ENCODE data around the gene BRCA2.
"Not testable (repeated sequence)": the region's sequence is repeated elsewhere in the genome, so short reads cannot be mapped to it uniquely, and the experiment has no call there.

Gene BRCA2

DNA sequence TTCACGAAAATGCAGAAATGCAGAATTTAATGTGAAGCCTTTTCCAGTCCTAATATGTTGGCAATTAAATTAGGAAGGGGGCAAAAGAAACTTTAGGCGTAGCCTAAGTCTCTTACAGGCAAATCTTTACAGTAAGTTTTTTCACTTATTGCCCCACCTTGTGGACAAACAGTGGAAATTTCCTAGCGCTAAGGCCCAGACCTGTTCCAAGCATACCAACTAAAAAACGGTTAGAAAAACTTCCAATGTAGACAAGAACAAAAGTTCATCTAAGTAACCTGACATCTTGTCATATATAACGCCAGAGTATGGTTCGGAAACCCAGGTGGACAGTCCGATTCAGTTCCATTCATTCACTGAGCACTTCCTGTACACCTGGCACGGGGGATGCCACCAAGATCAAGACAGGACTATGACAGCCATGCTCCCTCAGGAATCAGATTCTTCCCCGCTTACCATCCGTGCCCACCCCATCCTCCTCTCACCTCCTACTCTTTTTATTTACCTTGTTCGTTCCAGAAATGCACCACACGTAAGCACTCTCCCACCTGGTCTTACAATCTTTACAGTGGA lies 5.1 kb upstream of the BRCA2 start:
- no peak for DNase-seq

DNA sequence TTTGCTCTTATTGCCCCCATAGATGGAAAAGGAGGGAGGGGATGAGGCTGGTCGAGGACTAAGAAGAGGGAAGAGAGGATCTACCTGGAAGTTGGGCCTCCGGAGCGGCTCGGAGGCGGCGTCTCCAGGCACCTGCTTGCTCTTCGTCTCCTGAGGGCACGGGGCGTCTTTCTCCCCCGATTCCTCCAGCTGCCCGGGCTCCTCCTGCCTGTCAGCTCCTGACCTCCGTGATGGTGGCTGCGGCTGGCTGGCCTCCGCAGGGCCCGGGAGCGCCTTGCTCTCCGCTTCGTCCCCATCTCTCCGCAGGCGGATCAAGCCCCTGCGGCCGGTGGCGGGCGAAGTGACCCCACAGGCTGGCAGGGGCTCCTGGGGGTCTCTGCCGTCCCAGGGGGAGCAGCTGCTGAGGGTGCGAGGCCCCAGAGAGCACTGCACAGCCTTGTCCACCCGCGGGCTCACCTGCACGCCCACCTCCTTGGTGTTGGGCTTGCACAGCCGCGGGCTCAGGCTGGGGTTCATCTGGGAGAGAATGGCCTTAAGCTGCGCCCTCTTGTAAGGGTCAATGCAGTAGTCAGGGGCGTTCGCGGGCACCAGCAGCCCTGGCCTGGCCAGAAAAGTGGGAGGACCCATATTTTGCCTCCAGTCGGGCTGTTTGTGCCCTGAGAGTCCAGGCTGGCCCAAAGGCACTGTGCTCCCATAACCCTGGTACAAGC lies 4.0 kb upstream of the BRCA2 start:
- DNase-seq = no peak

DNA sequence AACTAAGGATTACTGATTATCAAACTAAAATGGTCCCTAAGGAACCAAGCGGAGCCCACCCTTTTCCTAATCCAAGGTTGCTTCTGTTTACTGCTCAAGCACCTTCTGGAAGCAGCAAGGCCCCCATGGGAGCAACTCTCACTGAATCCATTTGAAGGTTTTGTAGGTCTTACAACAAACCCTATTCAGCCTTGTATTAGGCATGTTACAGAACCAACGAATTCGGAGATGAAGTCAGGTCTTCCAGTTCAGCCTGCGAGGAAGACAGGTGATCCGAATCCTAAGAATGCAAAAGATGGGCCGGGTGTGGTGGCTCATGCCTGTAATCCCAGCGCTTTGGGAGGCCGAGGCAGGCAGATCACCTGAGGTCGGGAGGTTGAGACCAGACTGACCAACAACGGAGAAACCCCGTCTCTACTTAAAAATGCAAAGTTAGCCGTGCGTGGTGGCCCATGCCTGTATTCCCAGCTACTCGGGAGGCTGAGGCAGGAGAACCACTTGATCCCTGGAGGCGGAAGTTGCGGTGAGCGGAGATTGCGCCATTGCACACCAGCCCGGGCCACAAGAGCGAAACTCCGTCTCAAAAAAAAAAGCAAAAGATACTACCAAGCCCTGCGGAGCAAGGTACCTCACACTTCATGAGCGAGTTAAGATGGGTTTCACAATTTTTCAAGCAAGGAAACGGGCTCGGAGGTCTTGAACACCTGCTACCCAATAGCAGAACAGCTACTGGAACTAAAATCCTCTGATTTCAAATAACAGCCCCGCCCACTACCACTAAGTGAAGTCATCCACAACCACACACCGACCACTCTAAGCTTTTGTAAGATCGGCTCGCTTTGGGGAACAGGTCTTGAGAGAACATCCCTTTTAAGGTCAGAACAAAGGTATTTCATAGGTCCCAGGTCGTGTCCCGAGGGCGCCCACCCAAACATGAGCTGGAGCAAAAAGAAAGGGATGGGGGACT lies 754 bp upstream of the BRCA2 start:
- no peak for DNase-seq

DNA sequence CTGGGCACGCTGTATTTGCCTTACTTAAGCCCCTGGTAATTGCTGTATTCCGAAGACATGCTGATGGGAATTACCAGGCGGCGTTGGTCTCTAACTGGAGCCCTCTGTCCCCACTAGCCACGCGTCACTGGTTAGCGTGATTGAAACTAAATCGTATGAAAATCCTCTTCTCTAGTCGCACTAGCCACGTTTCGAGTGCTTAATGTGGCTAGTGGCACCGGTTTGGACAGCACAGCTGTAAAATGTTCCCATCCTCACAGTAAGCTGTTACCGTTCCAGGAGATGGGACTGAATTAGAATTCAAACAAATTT lies 676 bp downstream of the BRCA2 start:
- no peak for DNase-seq

DNA sequence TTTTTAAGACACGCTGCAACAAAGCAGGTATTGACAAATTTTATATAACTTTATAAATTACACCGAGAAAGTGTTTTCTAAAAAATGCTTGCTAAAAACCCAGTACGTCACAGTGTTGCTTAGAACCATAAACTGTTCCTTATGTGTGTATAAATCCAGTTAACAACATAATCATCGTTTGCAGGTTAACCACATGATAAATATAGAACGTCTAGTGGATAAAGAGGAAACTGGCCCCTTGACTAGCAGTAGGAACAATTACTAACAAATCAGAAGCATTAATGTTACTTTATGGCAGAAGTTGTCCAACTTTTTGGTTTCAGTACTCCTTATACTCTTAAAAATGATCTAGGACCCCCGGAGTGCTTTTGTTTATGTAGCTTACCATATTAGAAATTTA lies 1.2 kb downstream of the BRCA2 start:
- no peak for DNase-seq

DNA sequence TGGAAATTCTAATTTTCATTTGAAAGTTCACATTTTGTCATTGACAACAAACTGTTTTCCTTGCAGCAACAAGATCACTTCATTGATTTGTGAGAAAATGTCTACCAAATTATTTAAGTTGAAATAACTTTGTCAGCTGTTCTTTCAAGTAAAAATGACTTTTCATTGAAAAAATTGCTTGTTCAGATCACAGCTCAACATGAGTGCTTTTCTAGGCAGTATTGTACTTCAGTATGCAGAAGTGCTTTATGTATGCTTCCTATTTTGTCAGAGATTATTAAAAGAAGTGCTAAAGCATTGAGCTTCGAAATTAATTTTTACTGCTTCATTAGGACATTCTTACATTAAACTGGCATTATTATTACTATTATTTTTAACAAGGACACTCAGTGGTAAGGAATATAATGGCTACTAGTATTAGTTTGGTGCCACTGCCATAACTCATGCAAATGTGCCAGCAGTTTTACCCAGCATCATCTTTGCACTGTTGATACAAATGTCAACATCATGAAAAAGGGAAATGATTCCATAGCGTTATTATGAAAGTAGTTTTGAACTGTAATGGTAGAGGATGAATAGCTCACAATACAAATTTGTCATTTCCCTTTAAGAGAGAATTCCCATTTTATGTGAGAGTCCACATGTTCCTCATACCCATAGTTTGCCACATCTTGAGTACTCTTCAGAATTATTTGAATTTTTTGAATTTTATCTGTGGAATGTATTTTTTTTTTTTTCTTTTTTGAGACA lies 2.6 kb downstream of the BRCA2 start:
- no peak for DNase-seq

DNA sequence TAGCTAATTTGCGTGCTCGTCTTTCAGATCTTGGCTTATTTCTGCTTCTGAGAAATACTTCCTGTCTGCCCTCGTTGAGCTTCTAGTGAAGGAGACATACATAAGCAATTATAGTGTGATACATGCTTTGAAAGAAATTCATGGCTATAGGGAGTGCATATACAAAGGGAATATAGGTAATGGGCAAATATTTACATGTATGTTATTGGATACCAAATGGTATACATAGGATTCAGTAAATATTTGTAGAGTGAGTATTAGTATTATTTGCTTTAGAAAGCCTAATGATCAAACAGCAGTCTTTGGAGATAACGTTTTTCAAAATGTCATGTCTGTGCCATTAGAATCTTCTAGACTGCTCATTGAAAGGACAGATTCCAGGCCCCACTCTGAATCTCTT lies 5.2 kb downstream of the BRCA2 start:
- DNase-seq = no peak

DNA sequence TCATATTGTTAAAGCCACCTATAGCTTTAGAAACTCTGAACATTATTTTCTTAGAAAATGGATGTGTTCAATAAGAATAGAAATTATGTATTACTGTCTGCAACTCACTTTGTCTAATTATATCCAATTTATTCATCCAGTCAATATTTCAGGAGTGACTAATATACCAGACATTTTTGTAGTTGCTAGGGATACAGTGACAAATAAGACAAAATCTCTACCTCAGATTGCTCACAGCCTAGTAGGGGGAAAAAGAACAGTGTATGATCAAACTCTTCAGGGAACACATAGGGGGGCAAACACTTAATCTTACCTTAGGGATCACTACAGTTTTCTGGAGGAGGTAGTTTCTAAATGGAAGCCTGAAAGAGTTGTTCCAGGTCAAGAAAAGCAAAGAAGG lies 8.6 kb downstream of the BRCA2 start:
- DNase-seq = no peak

DNA sequence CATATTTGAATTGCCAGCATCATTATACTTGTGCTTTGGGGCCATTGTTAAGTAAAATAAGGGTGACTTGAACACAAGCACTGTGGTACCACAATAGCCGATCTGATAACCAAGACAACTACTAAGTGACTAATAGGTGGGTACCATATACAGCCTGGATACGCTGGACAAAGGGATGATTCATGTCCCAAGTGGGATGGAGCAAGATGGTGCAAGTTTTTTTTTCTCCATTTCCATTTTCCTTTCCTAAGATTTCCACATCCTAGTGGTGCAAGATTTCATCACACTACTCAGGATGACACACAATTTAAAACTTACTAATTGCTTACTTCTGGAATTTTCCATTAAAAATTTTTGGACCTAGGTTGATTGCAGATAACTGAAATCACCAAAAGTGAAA lies 15.1 kb downstream of the BRCA2 start:
- DNase-seq = no peak

DNA sequence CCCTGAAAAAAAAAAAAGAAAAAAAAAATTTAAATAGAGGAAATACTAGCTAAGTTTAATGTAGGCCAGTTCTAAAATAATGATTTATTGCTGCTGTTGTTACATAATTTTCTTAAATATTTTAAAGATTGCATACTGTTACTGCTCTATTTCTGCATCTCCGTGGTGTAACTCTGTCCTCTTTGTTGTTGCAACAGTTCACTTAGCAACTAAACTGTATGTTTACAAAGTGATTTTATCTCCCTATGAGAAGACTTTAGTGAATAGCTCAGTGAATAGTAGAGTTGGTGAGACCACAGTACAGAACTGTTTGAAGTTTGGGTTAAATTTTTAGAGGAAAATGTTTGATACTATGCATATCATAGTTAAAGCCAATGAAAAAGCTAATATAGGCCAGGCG lies 19.4 kb downstream of the BRCA2 start:
- no peak for DNase-seq

DNA sequence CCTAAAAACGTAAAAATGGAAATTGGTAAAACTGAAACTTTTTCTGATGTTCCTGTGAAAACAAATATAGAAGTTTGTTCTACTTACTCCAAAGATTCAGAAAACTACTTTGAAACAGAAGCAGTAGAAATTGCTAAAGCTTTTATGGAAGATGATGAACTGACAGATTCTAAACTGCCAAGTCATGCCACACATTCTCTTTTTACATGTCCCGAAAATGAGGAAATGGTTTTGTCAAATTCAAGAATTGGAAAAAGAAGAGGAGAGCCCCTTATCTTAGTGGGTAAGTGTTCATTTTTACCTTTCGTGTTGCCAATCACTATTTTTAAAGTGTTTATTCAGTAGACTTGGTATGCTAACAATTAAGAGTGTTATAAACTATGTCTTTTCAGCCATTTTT lies 25.6 kb downstream of the BRCA2 start:
- no peak for DNase-seq

DNA sequence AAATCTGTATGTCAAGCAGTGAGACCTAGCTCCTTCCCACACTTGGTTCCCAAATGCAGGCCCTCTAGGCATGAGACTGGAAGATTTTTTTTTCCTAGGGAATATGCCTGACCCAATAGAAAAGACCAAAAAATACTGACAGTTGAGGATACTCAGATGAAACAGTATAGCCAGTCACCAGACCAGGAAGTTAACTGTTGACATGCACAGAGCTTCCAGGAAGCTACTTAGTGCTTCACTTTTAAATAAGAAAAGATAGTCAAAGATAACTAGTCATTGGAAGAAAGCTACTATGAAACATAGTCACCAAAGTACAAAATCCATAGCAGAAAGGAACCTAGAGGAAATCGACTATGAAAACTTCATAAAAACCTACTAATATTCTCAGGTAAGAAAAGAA lies 32.3 kb downstream of the BRCA2 start:
- DNase-seq = no peak

DNA sequence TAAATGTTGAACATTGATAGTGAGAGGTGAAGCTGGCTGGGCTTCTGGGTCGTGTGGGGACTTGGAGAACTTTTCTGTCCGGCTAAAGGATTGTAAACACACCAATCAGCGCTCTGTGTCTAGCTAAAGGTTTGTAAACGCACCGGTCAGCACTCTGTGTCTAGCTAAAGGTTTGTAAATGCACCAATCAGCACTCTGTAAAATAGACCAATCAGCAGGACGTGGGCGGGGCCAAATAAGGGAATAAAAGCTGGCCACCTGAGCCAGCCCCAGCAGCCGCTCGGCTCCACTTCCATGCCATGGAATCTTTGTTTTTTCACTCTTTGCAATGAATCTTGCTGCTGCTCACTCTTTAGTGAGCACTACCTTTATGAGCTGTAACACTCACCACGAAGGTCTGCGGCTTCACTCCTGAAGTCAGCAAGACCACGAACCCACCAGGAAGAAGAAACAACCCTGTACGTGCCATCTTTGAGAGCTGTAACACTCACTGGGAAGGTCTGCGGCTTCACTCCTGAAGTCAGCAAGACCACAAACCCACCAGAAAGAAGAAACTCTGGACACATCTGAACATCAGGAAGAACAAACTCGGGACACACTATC lies 35.6 kb downstream of the BRCA2 start:
- not testable (repeated sequence) for DNase-seq

DNA sequence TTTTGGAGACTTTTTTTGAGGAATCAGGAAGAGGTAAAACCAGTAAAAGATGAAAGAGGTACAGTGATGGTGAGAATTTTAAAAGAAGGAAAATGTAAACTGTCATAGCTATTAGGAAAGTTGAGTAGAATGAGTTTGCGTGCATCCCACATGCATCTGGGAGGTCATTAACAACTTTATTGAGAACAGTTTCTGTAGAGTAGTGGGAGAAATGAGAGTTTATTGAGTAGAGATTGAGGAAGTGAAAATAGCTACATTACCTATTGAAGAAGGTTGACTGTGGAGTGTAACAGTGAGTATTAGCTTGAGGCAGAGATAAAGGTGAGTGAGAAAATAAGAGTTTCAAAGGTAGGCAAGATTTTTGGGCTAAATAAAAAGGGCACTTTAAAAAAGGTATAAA lies 38.7 kb downstream of the BRCA2 start:
- DNase-seq = no peak

DNA sequence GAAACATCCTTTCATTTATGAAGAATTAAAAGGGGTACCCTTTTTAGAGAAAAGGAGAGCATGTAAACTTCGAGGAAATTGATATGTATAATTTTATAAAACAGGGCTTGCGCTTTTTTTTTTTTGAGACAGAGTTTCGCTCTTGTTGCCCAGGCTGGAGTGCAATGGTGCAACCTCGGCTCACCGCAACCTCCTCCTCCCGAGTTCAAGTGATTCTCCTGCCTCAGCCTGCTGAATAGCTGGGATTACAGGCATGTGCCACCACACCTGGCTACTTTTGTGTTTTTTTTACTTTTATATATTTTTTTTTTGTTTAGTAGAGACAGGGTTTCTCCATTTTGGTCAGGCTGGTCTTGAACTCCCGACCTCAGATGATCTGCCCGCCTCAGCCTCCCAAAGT lies 40.6 kb downstream of the BRCA2 start:
- not testable (repeated sequence) for DNase-seq

DNA sequence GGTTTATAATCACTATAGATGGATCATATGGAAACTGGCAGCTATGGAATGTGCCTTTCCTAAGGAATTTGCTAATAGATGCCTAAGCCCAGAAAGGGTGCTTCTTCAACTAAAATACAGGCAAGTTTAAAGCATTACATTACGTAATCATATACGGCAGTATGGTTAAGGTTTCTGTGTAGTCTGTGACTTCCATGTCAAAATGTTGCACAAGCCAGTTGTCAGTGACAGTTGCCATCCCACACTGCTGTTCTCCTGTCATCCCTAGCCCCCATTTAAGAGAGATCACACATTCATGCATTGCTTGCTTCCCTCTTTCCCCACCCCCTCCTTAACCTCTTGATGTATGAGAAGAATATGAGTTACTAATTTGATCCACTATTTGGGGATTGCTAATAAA lies 47.3 kb downstream of the BRCA2 start:
- DNase-seq = no peak

DNA sequence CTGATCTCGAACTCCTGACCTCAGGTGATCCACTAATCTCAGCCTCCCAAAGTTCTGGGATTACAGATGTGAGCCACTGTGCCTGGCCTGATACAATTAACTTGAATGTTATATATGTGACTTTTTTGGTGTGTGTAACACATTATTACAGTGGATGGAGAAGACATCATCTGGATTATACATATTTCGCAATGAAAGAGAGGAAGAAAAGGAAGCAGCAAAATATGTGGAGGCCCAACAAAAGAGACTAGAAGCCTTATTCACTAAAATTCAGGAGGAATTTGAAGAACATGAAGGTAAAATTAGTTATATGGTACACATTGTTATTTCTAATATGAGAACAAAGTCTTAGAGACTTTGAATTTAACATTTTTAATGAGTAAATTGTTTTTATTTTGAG lies 55.5 kb downstream of the BRCA2 start:
- DNase-seq = no peak

DNA sequence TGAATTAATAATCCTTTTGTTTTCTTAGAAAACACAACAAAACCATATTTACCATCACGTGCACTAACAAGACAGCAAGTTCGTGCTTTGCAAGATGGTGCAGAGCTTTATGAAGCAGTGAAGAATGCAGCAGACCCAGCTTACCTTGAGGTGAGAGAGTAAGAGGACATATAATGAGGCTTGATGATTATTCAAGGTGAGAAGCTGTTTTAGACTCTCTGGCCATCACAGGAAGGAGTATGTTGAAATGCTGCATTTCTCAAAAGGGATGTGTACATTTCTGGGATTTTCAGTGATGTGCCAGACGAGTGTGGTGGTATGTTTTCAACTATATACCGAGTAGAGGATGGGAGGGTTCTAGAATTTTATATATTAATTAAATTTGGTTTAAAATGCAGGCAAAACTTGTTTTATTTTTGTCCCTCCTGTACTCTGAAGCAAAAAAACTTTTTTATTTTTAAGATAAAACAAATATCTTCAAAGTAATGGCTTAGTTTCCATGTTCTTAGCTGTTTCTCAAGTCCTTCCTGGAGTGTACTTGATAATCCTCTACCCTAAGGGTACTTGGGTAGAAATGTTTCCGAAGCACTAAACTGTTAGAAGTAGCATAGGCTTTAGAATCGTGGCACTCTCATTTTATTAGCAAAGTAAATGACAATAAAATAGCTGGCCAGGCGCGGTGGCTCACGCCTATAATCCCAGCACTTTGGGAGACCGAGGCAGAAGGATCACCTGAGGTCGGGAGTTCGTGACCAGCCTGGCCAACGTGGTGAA lies 61.5 kb downstream of the BRCA2 start:
- no peak for DNase-seq

DNA sequence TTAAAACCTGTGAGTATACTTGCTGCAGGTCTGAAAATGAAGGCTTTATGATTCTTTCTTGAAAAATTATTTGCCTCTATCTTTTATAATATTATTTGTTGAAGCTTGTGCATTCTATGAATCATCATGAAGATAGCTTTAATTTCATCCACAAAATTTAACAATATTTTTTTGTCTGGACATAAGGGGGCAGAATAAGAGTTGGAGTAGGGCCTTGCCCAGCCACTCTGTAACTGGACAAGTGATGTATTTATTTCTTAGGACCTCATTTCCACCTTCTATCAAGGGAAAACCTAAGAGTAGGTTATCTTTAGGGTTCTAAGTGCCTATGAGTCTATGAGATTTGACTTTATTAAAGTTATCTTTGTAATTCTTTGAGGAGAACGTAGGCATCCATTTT lies 62.7 kb downstream of the BRCA2 start:
- DNase-seq = no peak

DNA sequence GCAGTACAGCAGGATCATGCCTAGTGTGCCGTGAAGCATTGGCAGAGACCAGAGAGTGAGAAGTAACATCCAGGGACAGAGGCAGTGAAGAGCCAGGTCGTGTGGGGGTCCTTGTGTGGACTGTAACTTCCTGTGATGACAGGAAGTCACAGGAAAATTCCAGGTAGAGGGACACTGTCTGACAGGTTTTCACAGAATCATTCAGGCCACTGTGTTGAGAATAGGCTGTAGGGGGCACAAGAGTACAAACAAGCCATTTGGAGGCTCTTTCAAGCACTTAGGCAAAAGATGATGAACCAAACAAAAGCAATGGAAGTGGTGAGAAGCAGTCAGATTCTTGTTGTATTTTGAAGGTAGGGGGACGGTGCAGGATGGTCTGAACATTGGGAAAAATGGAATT lies 66.2 kb downstream of the BRCA2 start:
- no peak for DNase-seq

DNA sequence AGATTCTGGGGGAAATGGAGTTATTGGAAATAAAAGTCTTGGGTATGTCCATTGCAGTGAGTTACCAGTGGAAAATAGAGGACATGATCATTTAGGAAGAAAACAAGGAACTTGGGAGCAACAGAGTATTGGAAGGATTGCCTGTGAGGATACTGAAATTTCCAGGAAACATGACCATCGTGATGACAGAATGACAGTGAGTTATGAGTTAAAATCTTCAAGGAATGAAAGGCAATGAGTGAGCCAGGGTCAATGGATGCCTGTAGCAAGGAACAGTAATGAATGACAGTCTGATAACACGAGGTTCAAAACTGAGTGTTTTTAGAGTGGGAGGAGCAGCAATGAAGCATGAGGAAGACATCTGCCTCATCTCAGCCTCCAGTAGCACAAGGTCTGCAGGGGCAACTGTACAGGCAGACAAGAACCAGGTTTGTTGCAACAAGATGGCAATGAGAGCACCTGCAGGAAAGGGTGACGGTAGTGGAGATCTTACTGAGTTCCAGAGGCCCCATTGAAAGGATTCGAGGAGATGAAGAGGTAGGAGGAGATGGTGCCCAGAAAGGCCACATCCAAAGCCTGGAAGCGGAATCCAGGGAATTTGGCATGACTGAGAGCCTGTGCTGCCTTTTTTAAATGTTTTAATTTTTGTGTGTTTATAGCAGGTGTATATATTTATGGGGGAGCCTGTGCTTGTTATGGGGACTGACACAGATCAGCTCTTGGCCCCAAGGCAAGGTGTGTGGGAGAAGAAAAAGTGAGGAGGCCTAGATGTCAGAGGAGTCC lies 68.7 kb downstream of the BRCA2 start:
- DNase-seq = no peak

Measured in 8988T (cell line).